H1 (cell line): ENCODE data around the gene FAM162A. TPM values are rescaled to one million over a fixed set of nuclear protein-coding genes. Genes with fewer than 3 reads are reported as not detected.

ENCODE experiments used
- JUN ChIP-seq: IDR thresholded peaks from 2 replicates; pipeline ENCODE4 v1.6.1; 2011; ENCODE audit warnings: low read depth, mild to moderate bottlenecking, improper control_type of control experiment, low read length
- KDM5A ChIP-seq: fragments of 200-600 bp; IDR thresholded peaks from 2 replicates; pipeline ENCODE4 v1.7.1; 2012; ENCODE audit warnings: mild to moderate bottlenecking, low read length, inconsistent platforms, mixed read lengths
- polyA plus RNA-seq, 7 experiments: library from polyadenylated mRNA; depleted of rRNA in 3 of 7; stranded (reverse) in 5 of 7; unstranded in 2 of 7; fragments of >200 nt in 5 of 7; fragments of 200-250 nt in 2 of 7; gene quantifications; 1 replicate in 5 of 7; 2 replicates in 1 of 7; 4 replicates in 1 of 7; pipeline versions ENCODE4 v1.2.1 to v1.2.3, GENCODE V29; 2011 to 2013; ENCODE audit warnings: missing spikeins in 2 of 7, mixed read lengths in 2 of 7
- total RNA-seq: library from RNA; stranded (reverse); fragmentation: NEBNext Ultra II Directional; extraction: Animal tissue kit (Norgen Biotek cat#: 25700); gene quantifications from 2 replicates; pipeline ENCODE4 v1.2.1, GENCODE V29; 2021

The FAM162A gene
- total and polyA plus RNA-seq, 2 of the 8 experiments (the other 6 are each of a cell fraction or from before 2014, with no cell fraction given) = 38.2 to 59.7 TPM

DNA sequence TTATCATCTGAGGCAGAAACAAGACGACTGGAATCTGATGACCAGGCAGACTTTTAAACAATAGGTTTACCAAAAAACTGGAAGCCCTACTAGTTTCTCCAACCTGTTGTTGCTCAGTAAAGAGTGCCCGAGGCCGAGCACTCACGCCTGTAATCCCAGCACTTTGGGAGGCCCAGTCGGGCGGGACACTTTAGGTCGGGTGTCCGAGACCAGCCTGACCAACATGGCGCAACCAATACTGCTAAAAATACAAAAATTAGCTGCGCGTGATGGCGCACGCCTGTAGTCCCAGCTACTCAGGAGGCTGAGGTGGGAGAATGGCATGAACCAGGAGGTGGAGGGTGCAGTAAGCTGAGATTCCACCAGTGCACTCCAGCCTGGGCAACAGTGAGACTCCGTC, 33.0 kb downstream of the FAM162A start (continued):
- TF ChIP-seq JUN = no peak
- no peak for TF ChIP-seq KDM5A
